GM10847 (cell line): ENCODE results near the gene GNAQ.

ENCODE experiments used
- POLR2A ChIP-seq: IDR thresholded peaks from 2 replicates; pipeline ENCODE4 v1.6.1; 2011; ENCODE audit not compliant: insufficient read length; ENCODE audit errors: extremely low read depth

GNAQ gene

DNA sequence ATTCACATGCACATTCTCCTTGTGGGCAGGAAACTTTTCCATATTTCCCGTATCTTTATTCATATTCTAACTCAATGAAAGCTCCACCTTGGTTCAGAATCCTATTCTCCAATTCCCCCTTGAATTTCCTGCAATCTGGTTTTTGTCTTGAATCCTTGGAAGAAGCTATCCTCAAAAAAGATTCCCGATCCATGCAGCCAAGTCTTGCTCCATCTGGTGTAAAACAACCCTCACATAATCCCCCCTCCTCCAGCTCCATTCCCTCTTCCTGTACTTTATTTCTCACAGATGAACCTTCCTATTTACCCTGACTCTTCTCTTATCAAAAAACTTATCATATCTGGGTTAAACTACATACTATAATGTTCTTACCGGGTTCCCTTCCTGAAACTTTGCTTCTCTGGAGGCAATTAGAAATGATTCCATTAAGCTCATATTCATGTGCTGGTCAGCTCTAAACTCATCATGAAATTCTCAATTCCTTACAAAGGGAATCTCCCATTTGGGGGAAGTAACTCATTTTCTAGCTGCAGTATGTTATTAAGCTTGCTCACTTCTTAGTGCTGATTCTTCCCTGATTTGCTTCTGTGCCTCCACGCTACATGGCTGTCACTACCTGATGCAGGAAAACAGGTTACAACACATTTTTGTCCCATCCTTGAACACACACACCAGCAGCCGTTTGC, 81.7 kb downstream of the GNAQ start:
- TF ChIP-seq POLR2A: no peak

DNA sequence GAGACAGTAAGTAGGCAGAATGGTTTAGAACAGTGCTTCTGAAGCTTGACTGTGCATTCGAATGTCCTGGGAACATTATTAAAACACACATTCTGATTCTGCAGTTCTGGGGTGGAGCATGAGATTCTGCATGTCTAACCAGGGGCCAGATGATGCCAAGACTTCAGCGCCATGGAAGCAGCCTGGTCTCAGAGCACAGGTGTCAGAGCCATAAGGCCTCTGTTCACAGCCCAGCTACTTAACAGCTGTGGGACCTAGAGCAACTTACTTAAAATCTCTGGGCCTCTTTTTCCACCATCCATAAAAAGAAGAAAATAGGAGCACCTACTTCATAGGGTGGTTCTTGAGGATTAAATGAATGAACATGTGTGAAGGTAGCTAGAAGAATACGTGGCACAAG, 84.0 kb downstream of the GNAQ start:
- no peak for TF ChIP-seq POLR2A

- no peak for TF ChIP-seq POLR2A
Observed at GRCh38 chr9:77946969-77947620, 84.5 kb downstream of the GNAQ start.

- TF ChIP-seq POLR2A: no peak
Observed at GRCh38 chr9:77946296-77946695, 85.3 kb downstream of the GNAQ start.

DNA sequence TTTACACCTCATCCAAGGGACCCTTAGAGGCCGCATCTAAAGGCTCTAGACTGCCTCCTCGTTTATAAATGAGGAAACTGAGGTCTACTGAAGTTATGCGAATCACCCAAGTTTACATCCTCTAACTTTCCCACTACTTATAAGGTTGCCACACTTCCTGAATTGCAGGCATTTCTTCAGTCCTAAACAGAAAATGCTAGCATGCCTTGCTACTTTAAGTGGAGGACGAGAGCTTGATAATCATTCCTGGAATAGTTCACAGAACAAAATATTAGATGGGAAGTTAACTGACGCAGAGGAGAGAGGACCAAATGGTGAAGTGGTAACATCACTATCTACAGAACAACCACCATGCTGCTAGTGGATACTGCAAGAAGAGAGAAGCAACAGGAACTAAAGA, 85.8 kb downstream of the GNAQ start:
- no peak for TF ChIP-seq POLR2A

GRCh38 chr9:77944556-77945243, 86.9 kb downstream of the GNAQ start:
- no peak for TF ChIP-seq POLR2A

DNA sequence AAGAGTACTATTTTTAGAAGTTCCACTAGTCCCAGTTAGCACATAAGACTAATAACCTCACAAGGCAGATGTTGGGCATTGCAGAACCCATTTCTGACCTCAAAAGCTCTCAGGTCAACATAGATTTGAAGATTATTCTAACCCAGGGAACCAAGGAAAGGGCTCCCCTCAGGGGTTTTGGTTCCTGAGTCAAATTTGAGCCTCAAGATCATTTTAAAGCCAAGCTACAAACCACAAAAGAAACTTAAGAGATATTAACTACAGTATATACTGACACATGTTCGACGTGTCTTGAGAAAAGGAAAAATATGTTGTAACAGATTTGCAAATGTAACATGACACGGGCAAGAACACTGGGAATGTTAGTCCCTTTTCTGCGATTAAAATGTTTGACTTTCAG, 88.6 kb downstream of the GNAQ start:
- no peak for TF ChIP-seq POLR2A

DNA sequence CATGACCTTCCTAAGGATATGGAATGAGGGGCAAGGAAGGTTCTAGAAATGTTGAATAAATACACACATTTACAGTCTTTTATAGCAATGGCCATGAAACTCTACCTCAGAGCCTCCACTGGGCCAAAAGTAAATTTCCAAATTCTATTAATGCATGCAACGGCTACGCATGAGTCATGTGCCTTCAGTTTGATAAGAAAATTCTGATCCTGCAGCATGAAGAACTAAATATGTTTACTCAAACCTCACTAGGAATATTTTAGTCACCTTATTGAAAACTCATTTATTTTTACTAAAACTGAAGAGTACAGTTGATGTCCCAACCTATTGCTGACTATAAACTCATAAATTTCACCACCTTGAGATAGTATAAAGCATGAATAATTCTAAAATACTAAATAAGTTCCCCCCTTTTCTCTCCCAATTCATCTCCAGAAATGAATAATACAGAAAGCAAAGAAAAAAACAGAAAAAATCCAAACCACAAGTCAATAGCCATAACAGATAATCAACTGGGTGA, 92.4 kb downstream of the GNAQ start:
- TF ChIP-seq POLR2A: no peak

DNA sequence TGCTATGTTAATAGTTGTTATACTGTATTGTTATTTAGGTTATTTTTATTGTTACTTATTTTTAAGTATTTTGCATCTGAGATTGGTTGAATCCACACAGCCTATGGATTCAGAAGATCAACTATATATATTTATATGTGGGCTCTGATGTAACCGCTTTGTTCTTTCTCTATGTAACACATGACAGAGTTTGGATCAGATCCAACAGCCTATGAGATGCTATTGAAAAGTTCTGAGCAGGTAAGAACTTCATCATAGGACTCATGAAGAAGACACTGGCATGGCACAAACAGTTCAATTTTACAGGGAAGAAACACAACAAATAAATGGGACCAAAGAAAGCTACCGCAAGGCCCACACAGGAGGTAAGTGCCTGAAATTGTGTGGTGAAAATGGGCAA, 93.4 kb downstream of the GNAQ start:
- no peak for TF ChIP-seq POLR2A

DNA sequence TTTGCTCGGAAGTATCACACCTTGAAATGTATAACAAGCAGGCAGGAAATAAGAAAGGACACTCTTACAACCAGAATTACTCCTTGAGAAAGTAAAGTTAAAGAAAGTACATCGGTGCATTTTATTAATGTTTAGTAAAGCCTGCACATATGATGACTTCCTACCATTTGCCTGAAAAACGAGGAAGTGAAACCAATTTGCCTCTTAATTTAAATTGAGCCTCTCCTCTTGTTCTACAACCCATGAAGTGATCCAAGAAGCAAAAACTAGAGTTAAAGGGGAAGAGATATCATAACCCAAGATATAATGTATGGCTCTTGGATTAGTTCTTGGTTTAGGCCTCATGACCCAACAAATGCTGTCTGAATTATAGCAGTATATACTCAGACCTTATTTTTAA, 95.6 kb downstream of the GNAQ start:
- no peak for TF ChIP-seq POLR2A

GRCh38 chr9:77935211-77935610, 96.4 kb downstream of the GNAQ start:
- TF ChIP-seq POLR2A: no peak

DNA sequence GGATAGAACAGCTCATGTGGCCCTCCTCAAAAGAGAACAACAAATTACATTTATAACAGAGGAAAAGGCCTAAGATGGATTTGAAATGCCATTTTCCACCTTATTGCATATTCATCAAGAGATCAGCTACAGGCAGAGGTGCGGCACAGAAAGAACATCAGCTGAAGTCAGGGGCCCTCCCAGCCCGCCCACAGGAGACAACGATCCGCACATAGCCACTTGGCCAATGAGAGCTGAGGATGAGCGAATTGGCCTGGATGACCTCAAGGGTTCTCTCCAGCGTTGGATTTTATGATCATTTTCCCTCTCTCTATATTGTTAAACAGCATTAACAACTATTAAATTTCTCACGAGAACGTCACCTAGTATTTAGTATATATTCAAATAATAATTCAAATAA, 97.6 kb downstream of the GNAQ start:
- no peak for TF ChIP-seq POLR2A

GRCh38 chr9:77933019-77933418, 98.6 kb downstream of the GNAQ start:
- no peak for TF ChIP-seq POLR2A

- TF ChIP-seq POLR2A: no peak
Observed at GRCh38 chr9:77929942-77930341, 101.7 kb downstream of the GNAQ start.

- no peak for TF ChIP-seq POLR2A
Observed at GRCh38 chr9:77927265-77927664, 104.3 kb downstream of the GNAQ start.

DNA sequence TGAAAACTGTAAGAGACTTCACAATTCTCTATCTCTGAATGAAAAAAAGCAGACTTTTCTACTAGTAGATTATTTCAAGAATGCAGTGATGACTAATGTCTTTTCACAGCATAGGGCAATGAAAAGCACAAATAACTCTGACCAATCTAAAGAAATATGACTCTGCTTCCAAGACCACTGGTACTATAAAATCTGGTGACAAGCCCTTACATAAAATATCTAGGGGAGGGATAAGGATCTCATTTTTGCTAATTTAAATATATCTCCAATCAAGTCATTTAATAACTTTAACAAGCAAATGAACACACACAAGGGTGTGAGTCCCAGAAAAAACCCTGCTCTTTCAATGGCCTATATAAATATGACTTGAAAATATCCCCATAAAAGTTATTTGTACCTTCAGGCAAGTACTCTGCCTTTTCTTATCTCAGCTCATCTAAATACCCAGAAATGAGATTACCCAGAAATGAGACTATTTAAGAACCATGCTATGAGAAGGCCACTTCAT, 105.2 kb downstream of the GNAQ start:
- no peak for TF ChIP-seq POLR2A

- no peak for TF ChIP-seq POLR2A
Observed at GRCh38 chr9:77922591-77922990, 109.0 kb downstream of the GNAQ start.

- TF ChIP-seq POLR2A: no peak
Observed at GRCh38 chr9:77917800-77918199, 113.8 kb downstream of the GNAQ start.
